ENCODE results near the gene ANKMY2. TPM values are rescaled to one million over a fixed set of nuclear protein-coding genes. Genes with fewer than 3 reads are reported as not detected.

The ANKMY2 gene
- total RNA-seq, 2 experiments from 2014 or later: 3.3 to 5.1 TPM

GRCh38 chr7:16583834-16584233 is 61.7 kb downstream of the ANKMY2 start:
- H3K4me1 ChIP-seq (ENCODE audit: insufficient read depth, low read length): no peaks in the 10 kb centered on the region
- Mint-ChIP-seq H3K9me3 (no peaks in the 10 kb centered on the region), H3K4me1 (ENCODE audit: low read depth) (no peaks in the 10 kb centered on the region), H3K36me3 (ENCODE audit: low read depth) (no peaks in the 10 kb centered on the region), H3K4me3 (no peak overlapping the region), H3K27ac (no peak overlapping the region), H3K27me3 (peaks cover 17% of the 10 kb centered on the region)
- no peaks in the 10 kb centered on the region for H3K27me3 ChIP-seq (ENCODE audit: control insufficient read depth in 1 of 2, insufficient read depth in 2 of 2, low read length in 2 of 2)
- ATAC-seq (ENCODE audit: poor library complexity) (no peak), DNase-seq (no peak)
- TF ChIP-seq CTCF (IDR thresholded peaks at IDR 0.05): no peak
- peaks cover 0 to 11% of the 10 kb centered on the region in 2 experiments for H3K9me3 ChIP-seq (ENCODE audit: control insufficient read depth in 1 of 2, insufficient read depth in 1 of 2, low read length in 2 of 2)
- ChIA-PET POLR2A (no interaction called here), CTCF (no interaction called here)
- H3K4me3 ChIP-seq (ENCODE audit: low read length): no peak overlapping the region
- no peaks in the 10 kb centered on the region for H3K36me3 ChIP-seq (ENCODE audit: insufficient read depth, low read length)
- intact Hi-C loops (cut with DNase I, micrococcal nuclease): no loop called here
- no peak overlapping the region for H3K27ac ChIP-seq (ENCODE audit: low read depth in 1 of 2, low read length in 2 of 2)

- intact Hi-C loops (cut with DNase I, micrococcal nuclease): no loop called here
- no peak overlapping the region for H3K27ac Mint-ChIP-seq
- no peak overlapping the region for H3K27ac ChIP-seq (ENCODE audit: low read depth in 1 of 2, low read length in 2 of 2)
- DNase-seq (no peak), ATAC-seq (ENCODE audit: poor library complexity) (no peak)
- POLR2A ChIA-PET: no interaction called here
- TF ChIP-seq CTCF (IDR thresholded peaks at IDR 0.05): no peak
- H3K36me3 ChIP-seq (ENCODE audit: insufficient read depth, low read length): no peaks in the 10 kb centered on the region
- H3K9me3 Mint-ChIP-seq: no peaks in the 10 kb centered on the region
- H3K4me1 Mint-ChIP-seq (ENCODE audit: low read depth): no peaks in the 10 kb centered on the region
- H3K27me3 Mint-ChIP-seq: peaks cover 17% of the 10 kb centered on the region
- H3K4me3 Mint-ChIP-seq: no peak overlapping the region
- H3K36me3 Mint-ChIP-seq (ENCODE audit: low read depth): no peaks in the 10 kb centered on the region
- H3K4me3 ChIP-seq (ENCODE audit: low read length): no peak overlapping the region
- CTCF ChIA-PET: no interaction called here
- H3K27me3 ChIP-seq (ENCODE audit: control insufficient read depth in 1 of 2, insufficient read depth in 2 of 2, low read length in 2 of 2): no peaks in the 10 kb centered on the region
- H3K4me1 ChIP-seq (ENCODE audit: insufficient read depth, low read length): no peaks in the 10 kb centered on the region
- peaks cover 0 to 7% of the 10 kb centered on the region in 2 experiments for H3K9me3 ChIP-seq (ENCODE audit: control insufficient read depth in 1 of 2, insufficient read depth in 1 of 2, low read length in 2 of 2)
Observed at GRCh38 chr7:16581286-16581685, 64.3 kb downstream of the ANKMY2 start.

- ATAC-seq (ENCODE audit: poor library complexity): no peak
- POLR2A ChIA-PET: no interaction called here
- CTCF ChIA-PET: no interaction called here
- H3K4me3 Mint-ChIP-seq: no peak overlapping the region
- H3K27me3 ChIP-seq (ENCODE audit: control insufficient read depth in 1 of 2, insufficient read depth in 2 of 2, low read length in 2 of 2): no peaks in the 10 kb centered on the region
- no peaks in the 10 kb centered on the region for H3K36me3 ChIP-seq (ENCODE audit: insufficient read depth, low read length)
- peaks cover 9% of the 10 kb centered on the region for H3K27me3 Mint-ChIP-seq
- H3K4me3 ChIP-seq (ENCODE audit: low read length): no peak overlapping the region
- DNase-seq: no peak
- no peak for TF ChIP-seq CTCF (IDR thresholded peaks at IDR 0.05)
- intact Hi-C loops (cut with DNase I, micrococcal nuclease): no loop called here
- H3K27ac Mint-ChIP-seq: no peak overlapping the region
- no peak overlapping the region for H3K27ac ChIP-seq (ENCODE audit: low read depth in 1 of 2, low read length in 2 of 2)
- no peaks in the 10 kb centered on the region for H3K9me3 ChIP-seq (ENCODE audit: control insufficient read depth in 1 of 2, insufficient read depth in 1 of 2, low read length in 2 of 2)
- no peaks in the 10 kb centered on the region for H3K9me3 Mint-ChIP-seq
- H3K4me1 ChIP-seq (ENCODE audit: insufficient read depth, low read length): no peaks in the 10 kb centered on the region
- H3K36me3 Mint-ChIP-seq (ENCODE audit: low read depth): no peaks in the 10 kb centered on the region
- H3K4me1 Mint-ChIP-seq (ENCODE audit: low read depth): no peaks in the 10 kb centered on the region
Observed at GRCh38 chr7:16579216-16579615, 66.3 kb downstream of the ANKMY2 start.
